ENCODE results near the gene RNF2. TPM values are rescaled to one million over a fixed set of nuclear protein-coding genes. Genes with fewer than 3 reads are reported as not detected.
A peak's percentile ranks its signal among the peaks of the same experiment; 100 is the strongest.

RNF2 gene
- total and polyA plus RNA-seq, 2 experiments from 2014 or later, result 18.2 to 19.6 TPM

DNA sequence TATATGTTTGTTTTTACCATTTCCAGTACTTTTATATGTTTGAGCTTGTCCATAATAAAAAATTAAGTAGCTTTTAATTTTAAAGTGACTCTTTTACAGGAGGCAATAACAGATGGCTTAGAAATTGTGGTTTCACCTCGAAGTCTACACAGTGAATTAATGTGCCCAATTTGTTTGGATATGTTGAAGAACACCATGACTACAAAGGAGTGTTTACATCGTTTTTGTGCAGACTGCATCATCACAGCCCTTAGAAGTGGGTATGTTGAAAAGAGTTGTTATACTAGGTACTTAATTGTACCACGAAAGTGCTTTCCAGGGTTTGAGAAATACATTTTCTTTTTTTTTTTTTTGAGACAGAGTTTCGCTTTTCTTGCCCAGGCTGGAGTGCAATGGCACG lies 46.1 kb downstream of the RNF2 start:
- Histone ChIP-seq H3F3A (ENCODE audit: insufficient read depth) (no peaks in the 10 kb centered on the region), H3K9me3 (ENCODE audit: low read depth) (no peaks in the 10 kb centered on the region), H3K36me3 (ENCODE audit: low read depth) (no peaks in the 10 kb centered on the region; the same call in 1 of the 2 replicates), H3K9ac (no peak overlapping the region), H3K27me3 (replicated peaks; ENCODE audit: insufficient read depth) (no peaks in the 10 kb centered on the region), H3K79me2 (ENCODE audit: insufficient read depth) (peaks cover 17% of the 10 kb centered on the region), H3K4me2 (ENCODE audit: unreplicated experiment) (no peak overlapping the region), H3K4me3 (no peak overlapping the region), H4K20me1 (ENCODE audit: insufficient read depth) (no peaks in the 10 kb centered on the region), H3K4me1 (ENCODE audit: insufficient read depth) (no peaks in the 10 kb centered on the region), H3K9me2 (ENCODE audit: insufficient read depth) (no peaks in the 10 kb centered on the region), H2AFZ (no peak overlapping the region), H3K27ac (no peak overlapping the region)
- no peak for DNase-seq
- 78 to 81% methylated on average over 5 of the region's 5 CpGs for WGBS, 2 experiments (ENCODE audit: low coverage in 1 of 2, low lambda C conversion rate in 2 of 2, missing lambda C conversion rate in 2 of 2)
- in situ Hi-C loops (cut with MboI), result no loop called here
- no peak for TF ChIP-seq EZH2phosphoT487 (IDR thresholded peaks at IDR 0.05; ENCODE audit: insufficient read depth, low read depth)
- no peak for TF ChIP-seq EZH2 (IDR thresholded peaks at IDR 0.05; ENCODE audit: insufficient read depth, poor library complexity, severe bottlenecking)

DNA sequence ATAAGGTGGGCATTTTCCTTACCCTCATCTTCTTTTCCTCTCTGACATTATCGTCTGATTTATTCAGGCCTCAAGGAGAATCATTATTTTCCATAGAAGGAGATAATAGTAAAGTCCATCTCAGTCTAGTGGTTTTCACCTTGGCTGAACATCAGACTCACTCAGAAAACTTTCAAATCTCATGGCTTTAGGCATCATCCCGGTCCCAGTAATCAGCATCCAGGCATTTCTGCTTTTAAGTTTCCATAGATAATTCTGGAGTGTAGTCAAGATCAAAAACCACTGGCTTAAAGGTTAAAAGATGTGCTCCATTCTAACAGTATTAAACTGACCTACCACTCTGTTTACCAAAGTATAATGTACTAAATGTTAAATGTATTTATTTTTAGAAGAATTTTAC lies 49.4 kb downstream of the RNF2 start:
- in situ Hi-C loops (cut with MboI), result no loop called here
- no peaks in the 10 kb centered on the region for H3K4me1 ChIP-seq (ENCODE audit: insufficient read depth)
- H3K4me2 ChIP-seq (ENCODE audit: unreplicated experiment), result no peak overlapping the region
- no peak overlapping the region for H2AFZ ChIP-seq
- H3K9ac ChIP-seq, result no peak overlapping the region
- TF ChIP-seq EZH2 (IDR thresholded peaks at IDR 0.05; ENCODE audit: insufficient read depth, poor library complexity, severe bottlenecking) (no peak), EZH2phosphoT487 (IDR thresholded peaks at IDR 0.05; ENCODE audit: insufficient read depth, low read depth) (no peak)
- no peak overlapping the region for H3K4me3 ChIP-seq
- H3K27me3 ChIP-seq (replicated peaks; ENCODE audit: insufficient read depth), result no peaks in the 10 kb centered on the region
- no peaks in the 10 kb centered on the region for H4K20me1 ChIP-seq (ENCODE audit: insufficient read depth)
- no peak overlapping the region for H3K27ac ChIP-seq
- H3K9me2 ChIP-seq (ENCODE audit: insufficient read depth), result no peaks in the 10 kb centered on the region
- WGBS, 2 experiments (ENCODE audit: low coverage in 1 of 2, low lambda C conversion rate in 2 of 2, missing lambda C conversion rate in 2 of 2), result 99 to 100% methylated on average over 2 of the region's 2 CpGs
- no peaks in the 10 kb centered on the region for H3K9me3 ChIP-seq (ENCODE audit: low read depth)
- no peak for DNase-seq
- H3F3A ChIP-seq (ENCODE audit: insufficient read depth), result no peaks in the 10 kb centered on the region
- no peaks in the 10 kb centered on the region for H3K79me2 ChIP-seq (ENCODE audit: insufficient read depth)
- H3K36me3 ChIP-seq (ENCODE audit: low read depth), result peaks cover 12% of the 10 kb centered on the region; the same call in 1 of the 2 replicates

DNA sequence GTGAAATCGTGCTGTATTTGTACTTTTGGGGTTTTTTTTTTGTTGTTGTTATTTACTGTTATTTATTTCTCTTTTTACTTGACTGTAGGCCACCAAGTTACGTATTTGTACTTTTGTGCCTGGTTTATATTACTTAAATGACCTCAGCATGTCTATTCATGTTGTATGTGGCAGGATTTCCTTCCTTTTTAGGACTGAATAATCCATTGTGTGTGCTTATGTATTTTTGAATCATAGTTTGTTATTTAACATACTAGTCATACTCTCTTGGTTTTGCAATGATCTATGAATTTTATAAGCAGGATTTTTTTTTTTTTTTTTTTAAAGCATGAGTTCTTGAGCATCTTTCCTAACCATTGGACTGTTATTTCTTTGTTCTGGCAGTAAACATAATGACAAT lies 51.2 kb downstream of the RNF2 start:
- Histone ChIP-seq H4K20me1 (ENCODE audit: insufficient read depth) (no peaks in the 10 kb centered on the region), H2AFZ (no peak overlapping the region), H3F3A (ENCODE audit: insufficient read depth) (no peaks in the 10 kb centered on the region), H3K27me3 (replicated peaks; ENCODE audit: insufficient read depth) (no peaks in the 10 kb centered on the region), H3K79me2 (ENCODE audit: insufficient read depth) (no peaks in the 10 kb centered on the region), H3K4me2 (ENCODE audit: unreplicated experiment) (no peak overlapping the region), H3K9ac (no peak overlapping the region), H3K27ac (no peak overlapping the region), H3K4me1 (ENCODE audit: insufficient read depth) (no peaks in the 10 kb centered on the region), H3K9me2 (ENCODE audit: insufficient read depth) (no peaks in the 10 kb centered on the region), H3K36me3 (ENCODE audit: low read depth) (peaks cover 25% of the 10 kb centered on the region; the same call in 1 of the 2 replicates), H3K9me3 (ENCODE audit: low read depth) (no peaks in the 10 kb centered on the region), H3K4me3 (no peak overlapping the region)
- TF ChIP-seq EZH2 (IDR thresholded peaks at IDR 0.05; ENCODE audit: insufficient read depth, poor library complexity, severe bottlenecking), result no peak
- no peak for TF ChIP-seq EZH2phosphoT487 (IDR thresholded peaks at IDR 0.05; ENCODE audit: insufficient read depth, low read depth)
- 54 to 70% methylated on average over 2 of the region's 2 CpGs for WGBS, 2 experiments (ENCODE audit: low coverage in 1 of 2, low lambda C conversion rate in 2 of 2, missing lambda C conversion rate in 2 of 2)
- in situ Hi-C loops (cut with MboI), result no loop called here
- DNase-seq, result peak; percentile 19

DNA sequence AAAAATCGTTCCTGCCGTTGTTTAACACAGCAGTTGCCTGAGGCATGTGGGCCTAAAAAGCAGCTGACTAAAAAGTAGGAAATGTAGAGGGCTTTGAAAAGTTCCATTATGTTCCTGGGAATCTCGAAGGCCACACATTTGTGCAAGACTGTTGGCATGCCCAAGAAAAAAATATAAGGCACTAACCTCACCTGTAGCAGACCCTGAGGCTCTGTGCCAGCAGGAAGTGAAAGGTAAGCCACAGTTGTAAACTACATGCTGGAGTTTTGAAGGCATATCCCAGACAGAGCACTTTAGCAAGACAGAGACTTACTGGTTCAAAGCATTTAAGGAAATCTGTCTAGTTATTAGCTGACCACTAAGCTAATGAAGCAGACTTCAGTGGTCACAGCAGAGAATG lies 58.7 kb downstream of the RNF2 start:
- TF ChIP-seq EZH2phosphoT487 (IDR thresholded peaks at IDR 0.05; ENCODE audit: insufficient read depth, low read depth), result no peak
- no peak for TF ChIP-seq EZH2 (IDR thresholded peaks at IDR 0.05; ENCODE audit: insufficient read depth, poor library complexity, severe bottlenecking)
- H3K4me2 ChIP-seq (ENCODE audit: unreplicated experiment), result no peak overlapping the region
- peaks cover 20% of the 10 kb centered on the region; the same call in 1 of the 2 replicates for H3K36me3 ChIP-seq (ENCODE audit: low read depth)
- H4K20me1 ChIP-seq (ENCODE audit: insufficient read depth), result no peaks in the 10 kb centered on the region
- no peaks in the 10 kb centered on the region for H3K79me2 ChIP-seq (ENCODE audit: insufficient read depth)
- in situ Hi-C loops (cut with MboI), result no loop called here
- no peaks in the 10 kb centered on the region for H3F3A ChIP-seq (ENCODE audit: insufficient read depth)
- H3K9me2 ChIP-seq (ENCODE audit: insufficient read depth), result no peaks in the 10 kb centered on the region
- no peak overlapping the region for H3K27ac ChIP-seq
- H3K4me1 ChIP-seq (ENCODE audit: insufficient read depth), result no peaks in the 10 kb centered on the region
- no peaks in the 10 kb centered on the region for H3K9me3 ChIP-seq (ENCODE audit: low read depth)
- no peak overlapping the region for H2AFZ ChIP-seq
- H3K27me3 ChIP-seq (replicated peaks; ENCODE audit: insufficient read depth), result no peaks in the 10 kb centered on the region
- no peak overlapping the region for H3K9ac ChIP-seq
- no peak for DNase-seq
- no peak overlapping the region for H3K4me3 ChIP-seq
- WGBS, 2 experiments (ENCODE audit: low coverage in 1 of 2, low lambda C conversion rate in 2 of 2, missing lambda C conversion rate in 2 of 2), result 98 to 99% methylated on average over 3 of the region's 3 CpGs

DNA sequence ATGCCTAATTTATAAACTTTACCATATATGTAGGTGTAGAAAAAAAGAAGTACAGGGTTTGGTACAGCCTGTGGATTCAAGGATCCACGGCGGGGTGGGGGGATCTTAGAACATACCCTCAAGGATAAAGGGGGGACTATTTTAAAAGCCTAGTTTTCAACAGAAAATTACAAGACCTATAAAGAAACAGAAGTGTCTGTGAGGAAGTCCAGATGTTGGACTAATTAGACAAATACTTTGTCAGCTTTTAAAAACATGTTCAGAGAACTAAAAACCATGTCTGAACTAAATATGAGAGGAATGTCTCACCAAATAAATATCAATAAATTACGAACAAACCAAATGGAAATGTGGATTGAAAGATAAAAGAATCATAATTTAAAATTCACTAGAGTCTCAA lies 59.8 kb downstream of the RNF2 start:
- no peak overlapping the region for H3K9ac ChIP-seq
- H3K27ac ChIP-seq, result no peak overlapping the region
- H3K36me3 ChIP-seq (ENCODE audit: low read depth), result peaks cover 14% of the 10 kb centered on the region; the same call in 1 of the 2 replicates
- H2AFZ ChIP-seq, result no peak overlapping the region
- no peak for TF ChIP-seq EZH2phosphoT487 (IDR thresholded peaks at IDR 0.05; ENCODE audit: insufficient read depth, low read depth)
- no peak for TF ChIP-seq EZH2 (IDR thresholded peaks at IDR 0.05; ENCODE audit: insufficient read depth, poor library complexity, severe bottlenecking)
- H3K79me2 ChIP-seq (ENCODE audit: insufficient read depth), result no peaks in the 10 kb centered on the region
- H4K20me1 ChIP-seq (ENCODE audit: insufficient read depth), result no peaks in the 10 kb centered on the region
- no peaks in the 10 kb centered on the region for H3F3A ChIP-seq (ENCODE audit: insufficient read depth)
- H3K4me1 ChIP-seq (ENCODE audit: insufficient read depth), result no peaks in the 10 kb centered on the region
- WGBS, 2 experiments (ENCODE audit: low coverage in 1 of 2, low lambda C conversion rate in 2 of 2, missing lambda C conversion rate in 2 of 2), result 68 to 81% methylated on average over 3 of the region's 3 CpGs
- no peak for DNase-seq
- H3K4me3 ChIP-seq, result no peak overlapping the region
- no peaks in the 10 kb centered on the region for H3K9me3 ChIP-seq (ENCODE audit: low read depth)
- H3K9me2 ChIP-seq (ENCODE audit: insufficient read depth), result no peaks in the 10 kb centered on the region
- no peaks in the 10 kb centered on the region for H3K27me3 ChIP-seq (replicated peaks; ENCODE audit: insufficient read depth)
- H3K4me2 ChIP-seq (ENCODE audit: unreplicated experiment), result no peak overlapping the region
- in situ Hi-C loops (cut with MboI), result no loop called here
